COR-L47 (cell line): ENCODE results near the gene AKAP6.

ENCODE experiments used
- DNase-seq: peaks from one replicate; lab custom pipeline; 2025; lab: John Stamatoyannopoulos, UW

The AKAP6 gene

GRCh38 chr14:32675433-32675832, 346.3 kb downstream of the AKAP6 start:
- DNase-seq, result no peak

DNA sequence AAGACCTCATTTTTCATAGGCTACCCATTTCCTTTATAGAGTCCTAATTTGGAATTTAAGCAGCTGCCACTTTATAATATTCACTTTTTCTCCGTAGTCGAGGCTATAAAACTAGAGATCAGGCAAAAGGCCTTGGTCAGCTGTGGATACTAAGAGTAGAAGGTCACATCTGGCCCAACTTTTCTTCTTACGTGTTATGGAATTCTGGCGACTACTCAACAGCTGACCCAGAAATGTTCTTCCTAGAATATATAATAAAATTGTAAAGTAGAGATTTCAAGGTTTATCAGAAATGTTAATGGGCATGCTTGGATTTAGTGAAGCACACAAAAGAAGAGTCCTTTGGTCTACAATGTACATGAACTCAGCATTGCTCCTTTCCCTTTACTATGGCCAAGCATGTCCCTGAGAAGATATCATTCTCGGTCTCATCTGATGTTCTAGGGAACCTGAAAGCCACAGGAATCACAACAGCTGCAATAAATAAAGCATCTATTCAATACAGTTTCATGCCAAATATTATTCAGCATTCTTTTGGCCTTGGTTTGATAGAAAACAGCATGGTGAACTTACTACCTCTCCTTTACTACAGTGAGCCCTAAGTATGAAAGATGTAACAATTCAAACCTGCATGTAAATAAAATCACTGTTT, 348.2 kb downstream of the AKAP6 start:
- no peak for DNase-seq

DNA sequence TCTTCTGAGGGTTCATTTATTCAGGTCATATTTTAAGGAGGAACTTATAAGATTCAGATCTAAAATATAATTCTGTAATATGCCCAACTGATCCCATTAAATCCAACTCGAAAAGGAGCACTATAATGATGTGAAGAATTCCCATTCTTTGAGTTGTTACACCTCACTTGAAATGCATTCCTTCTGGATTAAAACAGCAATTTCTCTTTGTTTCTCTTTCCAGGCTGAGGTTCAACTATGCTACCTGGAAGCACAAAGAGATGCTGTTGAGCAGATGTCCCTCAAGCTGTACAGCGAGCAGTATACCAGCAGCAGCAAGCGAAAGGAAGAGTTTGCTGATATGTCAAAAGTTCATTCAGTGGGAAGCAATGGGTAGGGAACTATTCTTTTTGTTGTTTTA, 349.0 kb downstream of the AKAP6 start:
- no peak for DNase-seq

DNA sequence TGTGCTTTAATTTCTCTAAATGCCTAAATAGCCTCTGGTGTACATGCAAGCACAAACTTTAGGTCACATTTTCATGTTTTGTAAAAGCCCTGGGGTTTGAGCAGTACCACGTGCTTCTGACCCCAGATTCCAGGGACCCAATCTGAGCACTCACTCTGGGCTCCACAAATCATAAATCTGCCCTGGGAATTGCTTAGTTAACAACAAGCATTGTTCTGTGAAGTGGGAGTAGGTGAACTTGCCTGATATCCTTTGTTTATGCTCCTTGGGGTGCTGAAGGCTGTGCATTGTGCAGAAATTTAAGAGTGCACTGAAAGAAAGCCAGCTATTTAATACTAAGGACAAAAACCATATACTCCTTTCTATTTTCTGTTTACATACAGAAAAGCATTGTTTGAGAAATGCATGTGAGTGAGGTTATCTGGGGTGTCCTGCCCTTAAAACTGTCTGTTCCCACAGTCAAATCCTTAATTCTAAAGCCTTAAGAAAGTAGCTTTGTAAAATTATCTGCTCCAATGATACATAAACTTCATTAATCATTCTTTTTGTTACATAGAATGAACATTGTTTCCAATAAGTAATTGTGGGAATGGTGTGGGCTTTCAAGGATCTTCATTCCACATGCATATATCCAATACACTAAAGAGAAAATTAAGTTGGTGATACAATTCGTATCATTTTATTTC, 351.0 kb downstream of the AKAP6 start:
- peak; percentile 23 for DNase-seq

DNA sequence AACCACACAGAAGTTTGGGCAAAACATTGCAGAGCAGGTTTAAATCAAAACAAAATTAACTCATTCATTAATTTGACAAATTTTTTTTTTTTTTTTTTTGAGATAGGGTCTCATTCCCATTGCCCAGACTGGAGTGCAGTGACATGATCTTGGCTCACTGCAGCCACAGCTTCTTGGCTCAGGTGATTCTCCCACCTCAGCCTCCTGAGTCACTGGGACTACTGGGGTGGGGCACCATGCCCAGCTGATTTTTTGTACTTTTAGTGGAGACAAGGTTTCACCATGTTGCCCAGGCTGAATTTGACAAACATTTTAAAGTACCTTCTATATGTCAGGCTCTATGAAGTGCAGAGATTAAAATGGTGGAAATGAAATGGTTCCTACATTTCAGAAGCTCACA, 352.5 kb downstream of the AKAP6 start:
- DNase-seq, result no peak

GRCh38 chr14:32682214-32682613, 353.1 kb downstream of the AKAP6 start:
- no peak for DNase-seq

GRCh38 chr14:32683679-32684078, 354.6 kb downstream of the AKAP6 start:
- DNase-seq, result no peak

DNA sequence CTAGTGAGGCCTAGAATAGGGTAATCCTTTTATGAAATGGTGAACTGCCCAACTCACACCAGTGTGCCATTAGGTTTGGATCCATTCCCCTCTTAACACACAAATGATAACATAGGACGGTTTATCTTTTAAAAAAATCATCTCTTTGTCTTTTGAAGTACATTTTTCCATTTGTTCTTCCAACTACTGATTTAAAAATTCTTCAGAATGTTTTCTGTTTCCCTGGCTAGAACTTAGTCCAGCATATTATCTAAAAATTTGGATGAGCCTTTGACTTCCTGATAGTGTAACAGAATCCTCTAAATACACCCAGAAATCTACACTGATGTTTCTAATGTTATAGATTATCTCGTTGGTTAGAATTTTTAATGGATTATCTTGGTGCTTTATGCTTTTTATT, 359.8 kb downstream of the AKAP6 start:
- no peak for DNase-seq

- no peak for DNase-seq
Measured at GRCh38 chr14:32692441-32692840, 363.3 kb downstream of the AKAP6 start.

GRCh38 chr14:32693114-32693513, 364.0 kb downstream of the AKAP6 start:
- DNase-seq, result no peak

DNA sequence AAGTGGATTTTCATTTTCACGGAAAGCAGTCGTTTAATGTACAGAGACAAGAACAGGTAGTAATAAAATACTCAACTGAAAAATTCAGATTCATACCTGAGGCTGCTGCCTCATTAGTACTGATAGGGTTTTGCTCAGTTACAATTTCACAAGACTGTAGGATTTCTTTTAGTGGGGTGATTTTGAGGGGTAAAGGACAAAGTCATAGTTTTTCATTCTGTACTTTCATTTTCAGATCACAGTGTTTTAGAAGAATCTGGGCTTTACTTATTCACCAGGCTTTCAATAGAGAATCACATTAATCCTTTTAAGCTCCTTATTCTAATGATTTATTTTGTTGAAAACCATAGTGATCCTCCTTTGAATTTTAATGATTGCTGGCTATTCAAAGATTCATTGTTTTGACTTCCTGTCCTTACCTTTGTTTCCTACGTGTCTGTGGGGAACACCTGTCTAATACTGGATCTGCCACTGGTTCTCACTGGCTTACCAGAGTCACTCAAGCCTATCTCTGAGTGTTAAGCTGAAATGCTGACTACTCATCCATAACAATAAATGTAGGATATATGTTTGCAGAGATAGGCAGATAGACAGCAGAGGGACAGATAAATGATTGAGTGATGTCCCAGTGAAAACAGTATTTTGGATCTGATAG, 365.8 kb downstream of the AKAP6 start:
- DNase-seq, result peak; percentile 41

DNA sequence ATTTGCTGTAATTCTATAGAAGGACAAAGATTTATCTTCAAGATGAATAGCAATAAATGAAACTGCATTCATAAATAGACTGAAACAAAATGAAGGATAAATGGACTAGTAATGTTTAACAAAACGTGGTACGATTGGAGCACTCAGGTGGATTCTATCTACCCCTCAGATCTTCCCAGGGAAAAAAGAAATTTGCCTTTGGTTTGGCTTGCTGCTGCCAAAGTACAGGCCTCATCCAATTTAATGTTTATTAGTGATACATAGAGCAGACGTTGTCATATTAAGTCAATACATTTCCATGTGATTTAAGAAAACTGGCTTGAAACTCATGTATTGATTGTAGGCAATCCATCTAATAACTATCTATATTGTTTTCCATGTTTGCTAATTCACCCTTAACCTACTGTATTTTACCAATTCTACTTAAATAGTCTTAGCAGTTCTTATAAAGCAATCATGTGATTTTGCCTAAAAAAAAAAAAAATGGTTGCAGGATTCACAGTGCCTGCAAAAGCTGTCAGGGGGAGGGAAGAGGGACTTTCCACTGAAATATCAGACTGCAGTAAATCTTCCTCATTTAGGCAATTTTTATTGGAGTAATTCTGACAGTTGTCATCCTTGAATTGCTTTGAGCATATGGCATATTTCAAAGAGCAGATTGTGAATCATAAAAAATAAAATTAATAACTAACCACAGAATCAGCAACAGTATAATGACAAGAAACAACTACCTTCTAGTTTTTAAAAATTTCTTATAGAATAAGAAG, 367.4 kb downstream of the AKAP6 start:
- no peak for DNase-seq

DNA sequence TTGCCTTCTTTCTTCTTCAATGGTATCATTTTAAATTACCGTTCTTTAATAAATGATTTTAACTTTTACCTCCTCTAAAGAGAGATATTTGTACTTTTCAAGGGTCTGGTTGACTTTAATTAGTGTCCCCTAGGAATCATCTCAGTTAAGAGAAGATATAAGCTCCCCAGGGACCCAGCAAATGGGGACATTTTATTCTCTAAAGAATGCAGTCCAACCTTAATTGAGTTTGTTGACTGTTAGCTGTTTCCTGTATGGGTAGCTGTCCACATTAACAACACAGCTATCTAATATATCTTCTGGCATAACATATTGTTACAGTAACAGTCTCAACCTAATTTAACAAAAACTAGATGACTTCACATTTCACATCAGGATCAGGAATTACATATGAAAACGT, 368.0 kb downstream of the AKAP6 start:
- DNase-seq, result no peak

GRCh38 chr14:32697704-32698103, 368.6 kb downstream of the AKAP6 start:
- DNase-seq, result no peak

- no peak for DNase-seq
Measured at GRCh38 chr14:32698831-32699230, 369.7 kb downstream of the AKAP6 start.

DNA sequence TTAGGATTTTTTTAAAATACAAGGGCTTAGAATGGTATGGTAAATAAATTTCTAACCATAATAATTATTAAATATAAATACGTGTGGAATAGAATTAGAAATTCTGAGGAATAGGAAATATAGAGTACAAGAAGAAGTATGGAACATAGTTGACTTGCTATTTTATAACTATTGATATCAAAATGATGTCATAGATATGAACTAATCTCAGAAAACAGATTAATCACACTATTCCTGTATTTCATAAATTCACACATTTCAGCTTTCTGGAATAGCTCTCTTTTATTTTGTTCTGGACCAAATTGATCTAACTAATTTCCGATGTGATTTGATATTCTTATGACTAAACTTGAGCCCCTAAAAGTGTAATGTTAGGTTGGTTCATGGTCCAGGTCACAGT, 372.4 kb downstream of the AKAP6 start:
- no peak for DNase-seq

DNA sequence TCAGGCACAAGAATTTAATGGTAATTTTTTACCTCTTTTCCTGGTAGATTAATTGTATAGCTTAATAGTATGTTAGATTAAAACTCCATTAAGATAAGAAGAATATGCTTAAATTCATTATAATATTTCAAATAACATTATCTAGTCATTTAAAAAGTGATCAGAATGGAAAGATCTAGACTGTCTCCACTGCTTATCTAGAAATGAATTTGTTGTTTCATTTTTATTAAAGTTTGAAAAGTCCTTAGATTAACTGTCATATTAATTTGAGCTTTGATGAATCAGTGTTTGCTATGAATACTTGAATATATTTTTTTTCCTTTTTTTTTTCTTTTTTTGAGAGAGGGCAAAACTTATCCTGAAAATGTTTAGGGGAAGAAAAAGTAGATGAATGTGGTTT, 373.0 kb downstream of the AKAP6 start:
- no peak for DNase-seq

- DNase-seq, result no peak
Measured at GRCh38 chr14:32702562-32702961, 373.5 kb downstream of the AKAP6 start.

DNA sequence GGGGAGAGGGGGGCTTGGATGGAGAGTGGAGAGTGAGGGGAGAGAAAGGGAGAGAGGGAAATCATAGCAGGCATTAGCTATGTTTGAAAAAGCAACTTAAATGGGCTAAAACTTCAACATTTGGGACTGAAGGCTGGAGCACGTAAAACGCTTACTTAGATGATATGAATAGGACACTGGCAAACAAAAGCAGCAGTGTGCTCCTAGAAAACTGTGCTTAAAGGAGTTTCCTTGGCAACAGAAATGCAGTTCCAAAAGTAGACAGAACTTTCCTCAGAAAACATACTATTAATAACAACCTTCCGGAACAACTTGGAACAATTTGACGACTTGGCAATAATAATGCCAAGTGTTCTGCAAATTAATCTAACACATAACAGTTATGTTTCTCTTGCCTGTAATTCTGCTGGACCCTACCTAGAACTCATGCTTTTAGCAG, 374.1 kb downstream of the AKAP6 start:
- no peak for DNase-seq

- no peak for DNase-seq
Measured at GRCh38 chr14:32706721-32707519, 377.8 kb downstream of the AKAP6 start.

DNA sequence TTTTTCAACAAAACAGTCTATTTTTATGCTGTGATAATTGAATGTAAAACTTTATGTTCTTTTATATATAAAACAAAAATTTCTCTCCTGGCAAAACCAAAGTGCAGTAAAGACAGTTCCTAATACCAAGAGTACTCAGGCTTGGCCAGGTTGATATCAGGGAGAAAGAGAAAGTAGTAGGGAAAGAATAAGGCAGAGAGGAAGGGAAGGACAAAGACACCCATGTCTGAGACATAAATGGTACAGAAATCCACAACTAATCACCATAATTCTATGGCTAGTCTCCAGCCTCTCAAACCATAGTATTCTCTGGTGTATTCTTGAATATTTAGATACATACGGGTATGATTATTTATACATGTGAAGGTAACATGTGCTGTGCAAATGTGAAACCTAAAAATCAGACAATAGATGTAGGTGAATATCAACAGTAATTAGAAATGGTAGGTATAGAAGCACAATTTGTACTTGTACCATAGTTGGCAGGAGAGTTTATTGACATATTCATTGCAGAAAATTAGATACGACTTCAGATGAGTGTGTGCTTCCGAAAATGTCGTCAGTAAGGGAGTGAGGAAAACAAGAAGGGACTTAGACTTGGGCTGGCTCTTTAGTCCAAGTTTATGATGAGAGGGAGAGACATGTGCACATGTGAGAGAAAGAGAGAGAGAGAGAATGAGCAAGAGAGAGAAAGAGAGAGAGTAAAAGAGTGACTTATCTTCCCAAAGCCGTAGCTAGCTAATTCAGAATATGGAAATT, 378.8 kb downstream of the AKAP6 start:
- DNase-seq, result no peak
